HK-2 (cell line): ENCODE measurements around the gene RELT.

Source experiments
- DNase-seq: peaks from one replicate; pipeline ENCODE4 v3.0.0-alpha.2; 2018; ENCODE audit not compliant: unreplicated experiment

The RELT gene

DNA sequence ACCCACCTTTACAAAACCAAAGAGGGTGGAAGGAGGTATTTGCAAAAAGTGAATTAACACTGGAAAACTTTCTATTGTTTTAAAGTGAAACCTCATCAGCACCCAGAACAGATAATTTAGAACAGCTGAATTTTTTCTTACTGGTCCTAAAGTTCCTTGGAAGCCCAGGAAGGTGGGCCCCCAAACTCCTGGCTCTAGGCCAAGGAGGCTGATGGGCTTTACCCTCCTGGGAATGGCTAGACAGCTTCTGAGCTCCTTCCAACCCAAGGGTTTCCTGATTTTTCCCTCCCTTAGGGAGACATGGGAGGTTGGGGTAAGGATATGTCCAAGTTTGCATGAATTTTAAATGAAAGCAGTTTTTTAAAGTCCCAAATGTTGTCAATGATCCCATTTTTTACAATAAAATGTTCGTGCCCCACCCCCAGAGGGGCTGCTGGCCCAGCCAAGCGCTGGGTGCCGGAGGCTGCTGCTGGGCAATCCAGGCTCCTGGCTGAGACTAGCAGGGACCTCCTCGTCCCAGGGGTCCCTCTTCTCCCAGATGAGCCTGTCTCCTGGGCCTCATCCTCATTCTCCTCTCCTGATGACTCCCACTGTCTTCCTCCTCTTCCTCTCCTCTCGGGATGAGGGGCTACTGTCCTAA, 28.4 kb downstream of the RELT start:
- DNase-seq: no peak

DNA sequence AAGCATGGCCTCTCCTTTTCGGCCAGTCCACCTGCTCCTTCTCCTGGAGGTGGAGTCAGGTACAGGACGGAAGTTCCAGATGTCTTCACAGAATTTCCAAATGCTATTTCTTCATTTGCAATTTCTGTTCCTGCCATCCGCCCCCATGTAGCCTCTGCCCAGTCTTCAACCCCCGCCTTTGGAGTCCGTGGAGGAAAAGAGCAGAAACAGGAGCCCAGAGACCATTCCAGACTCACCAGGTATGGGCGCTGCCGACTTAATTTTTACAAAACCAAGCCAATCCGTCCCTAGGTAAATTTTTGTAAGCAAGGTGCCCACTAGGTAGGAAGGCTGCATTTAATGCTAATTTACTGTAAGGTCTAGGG, 28.9 kb downstream of the RELT start:
- DNase-seq: no peak

DNA sequence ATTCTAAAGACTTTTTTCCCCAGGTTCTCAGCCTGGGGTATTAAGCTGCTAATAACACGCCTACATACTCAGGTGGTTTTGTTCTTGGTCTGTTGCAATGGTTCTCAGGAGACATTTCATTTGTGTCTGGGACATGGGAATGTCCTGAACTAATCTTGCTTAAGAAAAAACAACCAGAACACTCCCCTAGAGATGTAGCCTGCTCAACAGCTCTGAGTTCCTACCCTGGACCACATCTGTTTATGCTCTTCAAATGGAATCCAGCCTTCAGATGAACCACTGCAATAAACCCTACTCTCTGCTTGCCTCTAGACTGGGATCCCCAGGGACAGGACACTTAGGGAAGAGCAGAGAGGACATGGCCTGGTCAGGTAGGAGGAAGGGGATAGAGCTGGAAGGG, 29.9 kb downstream of the RELT start:
- no peak for DNase-seq

DNA sequence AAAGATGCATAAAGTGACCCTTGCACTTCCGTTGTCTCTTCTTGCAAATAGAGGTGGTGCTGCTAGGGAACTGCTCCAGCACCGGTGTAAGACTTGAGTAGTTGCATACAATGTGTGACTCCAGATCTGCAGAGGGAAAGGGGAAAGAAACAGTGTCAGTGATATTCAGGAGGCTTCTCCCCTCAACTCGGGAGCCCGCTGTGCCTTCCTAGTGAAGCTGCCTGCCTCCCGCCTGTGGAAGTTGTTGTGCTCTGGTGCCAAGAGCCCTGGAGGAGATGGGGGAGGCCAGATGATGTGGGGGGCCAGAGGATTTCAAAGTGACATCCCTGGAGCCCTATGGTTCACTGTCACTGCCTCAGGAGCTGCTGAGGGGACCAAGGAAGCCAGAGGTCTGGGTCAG, 30.4 kb downstream of the RELT start:
- no peak for DNase-seq

DNA sequence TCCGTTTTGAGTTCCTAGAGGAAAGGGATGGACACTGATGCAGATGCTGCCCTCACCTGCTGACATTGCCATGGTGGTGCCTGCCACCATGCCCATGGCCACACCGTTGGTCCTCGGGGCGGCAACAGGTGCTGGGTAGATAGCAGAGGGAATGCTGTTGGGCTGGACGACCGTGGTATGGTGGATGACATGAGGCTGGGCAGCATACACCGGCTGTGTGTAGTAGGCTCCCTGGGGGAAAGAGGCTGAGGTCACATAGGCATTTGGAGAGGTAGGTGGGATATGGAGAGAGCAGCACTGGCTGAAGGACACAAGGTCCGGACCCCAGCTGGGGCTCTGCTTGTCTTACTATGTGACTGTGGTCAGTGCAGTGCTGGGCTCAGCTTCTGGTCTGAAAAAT, 33.2 kb downstream of the RELT start:
- no peak for DNase-seq

DNA sequence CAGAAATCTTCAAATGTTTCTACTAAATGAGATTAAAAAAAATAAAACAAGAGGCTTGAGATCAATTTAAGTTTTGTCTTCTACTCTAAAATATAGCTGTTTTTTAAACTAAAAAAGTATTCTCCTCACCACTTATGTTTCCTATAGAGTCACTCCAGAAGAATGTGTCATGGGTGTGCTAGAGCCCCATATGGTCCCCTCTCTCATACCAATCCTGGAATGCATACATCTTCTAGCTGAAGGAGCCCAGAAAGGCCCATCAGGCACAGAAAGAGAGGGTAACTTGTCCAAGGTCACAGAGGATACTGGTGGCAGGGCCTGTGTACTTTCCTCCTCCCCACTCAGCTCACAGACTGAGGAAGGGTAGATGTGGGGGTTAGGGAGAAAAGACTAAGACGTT, 34.4 kb downstream of the RELT start:
- no peak for DNase-seq

DNA sequence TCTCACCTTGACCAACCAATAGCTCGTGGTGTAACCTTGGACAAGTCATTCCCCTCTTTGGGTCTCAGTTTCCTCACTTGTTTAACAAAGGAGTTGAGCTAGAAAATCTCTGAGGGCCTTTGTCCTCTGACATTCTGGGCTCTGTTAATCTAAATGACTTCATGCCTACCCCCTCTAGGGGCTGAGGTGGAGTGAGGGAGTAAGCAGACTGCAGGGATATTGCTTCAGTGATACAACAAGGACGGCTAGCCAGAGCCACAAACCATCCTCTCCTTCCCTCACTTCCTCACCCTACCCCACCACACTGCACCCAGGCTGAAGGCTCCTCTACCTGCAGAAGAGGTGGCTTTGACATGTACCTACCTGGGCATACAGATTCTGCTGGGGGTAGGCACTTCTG, 34.8 kb downstream of the RELT start:
- DNase-seq: no peak

DNA sequence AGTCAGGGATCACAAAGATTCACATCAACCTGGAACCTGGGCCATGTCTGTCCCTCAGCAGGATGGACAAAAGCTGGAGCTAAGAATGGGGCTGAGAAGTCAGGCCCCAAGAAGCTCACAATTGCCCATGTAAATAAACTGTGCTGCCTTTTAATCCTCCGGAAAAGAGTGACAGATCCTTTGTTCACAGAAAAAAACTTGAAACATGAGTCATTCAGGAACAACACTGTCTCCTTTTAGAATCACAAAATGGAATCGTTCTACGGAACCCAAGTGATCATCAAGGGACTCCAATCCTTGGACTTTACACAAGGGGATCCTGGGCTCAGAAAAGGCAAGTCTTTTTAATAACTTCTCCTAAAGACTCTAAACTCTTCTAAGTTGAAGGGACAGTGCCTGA, 36.1 kb downstream of the RELT start:
- DNase-seq: no peak

DNA sequence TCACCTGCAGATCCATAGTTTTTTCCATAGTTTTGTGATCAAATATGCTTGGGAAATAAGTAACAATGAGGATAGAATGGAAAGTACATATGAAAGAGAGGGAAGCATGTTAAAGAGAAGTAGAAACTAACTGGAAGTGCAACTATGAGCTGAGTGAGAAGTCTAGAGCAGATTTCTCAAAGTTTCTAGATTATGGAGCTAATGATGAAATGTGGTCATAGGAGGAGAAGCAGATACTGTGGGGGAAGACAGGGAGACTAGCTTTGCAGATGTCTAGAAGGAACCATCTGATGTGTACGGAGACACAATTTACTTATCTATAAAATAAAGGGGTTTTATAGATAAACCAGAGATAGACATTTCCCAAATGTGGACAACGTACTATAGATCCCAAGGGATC, 37.1 kb downstream of the RELT start:
- no peak for DNase-seq

DNA sequence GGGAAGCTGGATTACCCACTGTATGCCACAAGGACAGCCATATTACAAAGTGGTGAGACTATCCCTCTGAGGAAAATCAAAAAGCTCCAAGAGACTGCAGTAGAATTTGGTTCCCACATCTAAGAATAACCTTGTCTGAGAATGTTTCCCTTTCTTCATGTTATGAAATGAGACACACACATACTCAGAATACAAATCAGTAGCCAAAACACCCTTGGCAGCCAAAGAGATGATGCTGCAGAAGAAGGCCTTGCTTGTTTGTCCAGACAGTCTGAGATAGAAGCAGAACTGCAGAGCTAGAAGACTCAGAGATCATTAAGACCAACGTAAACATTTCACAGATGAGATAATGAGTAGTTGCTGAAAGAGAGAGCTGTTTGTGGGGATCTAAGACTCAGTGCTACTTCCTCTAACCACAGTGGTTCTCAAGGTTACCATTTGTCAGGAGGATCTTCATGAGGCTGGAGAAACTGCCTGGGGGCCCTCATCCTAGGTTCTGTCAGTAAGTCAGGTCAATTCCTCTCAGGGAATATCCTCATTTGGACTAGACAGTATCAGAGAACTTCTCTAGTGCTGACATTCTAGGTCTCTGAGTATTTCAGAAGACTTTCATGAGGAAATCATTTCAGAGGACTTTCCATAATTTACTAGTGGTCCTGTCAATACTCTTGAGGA, 38.9 kb downstream of the RELT start:
- DNase-seq: no peak

DNA sequence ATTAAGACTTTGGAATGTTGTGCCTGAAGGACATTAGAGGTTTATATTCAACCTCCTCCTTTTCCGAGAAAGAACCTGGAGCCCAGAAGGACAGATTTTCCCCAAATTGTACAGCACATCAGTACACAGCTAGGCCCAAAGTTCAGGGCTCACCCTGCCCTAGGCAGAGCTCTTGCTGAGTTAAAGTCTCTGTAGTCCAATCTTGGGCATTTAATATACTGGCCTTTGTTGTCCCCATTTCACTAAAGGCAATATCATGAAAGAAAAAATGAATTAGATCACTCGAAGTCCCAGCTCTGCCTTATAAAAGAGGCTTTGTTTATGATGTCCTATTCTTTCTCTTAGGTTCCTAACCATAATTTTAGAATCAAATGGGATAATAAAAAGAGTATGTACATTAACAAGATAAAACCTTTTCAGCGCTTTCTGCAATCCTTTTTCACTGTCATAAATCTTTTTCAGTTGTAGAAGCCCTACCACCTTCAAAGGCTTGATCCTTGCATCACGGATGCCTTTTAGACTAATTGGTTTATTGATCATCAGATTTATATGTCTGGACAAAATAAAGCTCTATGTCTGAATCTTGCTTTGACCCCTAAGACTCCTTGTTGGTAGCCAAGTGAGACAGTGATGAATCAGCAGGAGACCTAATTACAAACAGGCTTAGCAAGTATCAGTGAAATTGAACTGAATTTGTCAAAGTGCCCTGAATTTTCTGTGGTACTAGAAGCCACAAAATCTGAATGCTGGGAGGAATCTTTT, 39.8 kb downstream of the RELT start:
- no peak for DNase-seq

DNA sequence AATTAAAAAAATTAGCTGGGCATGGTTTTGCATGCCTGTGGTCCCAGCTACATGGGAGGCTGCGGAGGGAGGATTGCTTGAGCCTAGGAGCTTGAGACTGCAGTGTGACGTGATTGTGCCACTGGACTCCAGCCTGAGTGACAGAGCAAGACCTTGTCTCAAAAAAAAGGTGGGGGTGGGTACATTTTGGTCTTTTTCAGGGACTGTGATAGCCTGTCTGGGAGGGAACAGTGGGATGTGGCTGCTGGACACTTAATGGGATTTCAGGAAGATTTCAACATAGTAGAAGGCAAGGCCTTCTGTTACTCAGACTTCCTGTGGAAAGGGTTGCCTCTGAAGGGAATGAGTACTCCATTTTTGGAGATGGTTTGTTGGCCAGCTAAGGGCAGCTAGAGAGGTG, 40.6 kb downstream of the RELT start:
- no peak for DNase-seq

DNA sequence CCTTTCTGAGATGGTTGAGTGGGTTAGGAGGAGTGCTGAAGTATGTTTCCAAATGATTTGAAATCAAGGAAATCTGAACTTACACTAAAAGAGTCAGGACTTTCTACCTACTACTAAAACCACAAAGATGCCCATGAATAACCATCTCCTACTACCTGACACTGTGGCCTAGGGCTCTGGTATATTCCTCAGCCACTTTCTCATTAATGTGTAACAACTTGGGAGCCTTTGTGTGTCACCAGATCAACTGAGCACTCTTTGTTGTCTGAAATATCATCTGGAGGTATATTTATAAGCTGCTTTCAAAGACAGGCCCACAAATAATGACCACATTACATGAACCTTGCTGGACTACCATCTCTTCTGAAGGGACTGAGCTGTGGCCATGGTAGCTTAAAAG, 43.9 kb downstream of the RELT start:
- no peak for DNase-seq

DNA sequence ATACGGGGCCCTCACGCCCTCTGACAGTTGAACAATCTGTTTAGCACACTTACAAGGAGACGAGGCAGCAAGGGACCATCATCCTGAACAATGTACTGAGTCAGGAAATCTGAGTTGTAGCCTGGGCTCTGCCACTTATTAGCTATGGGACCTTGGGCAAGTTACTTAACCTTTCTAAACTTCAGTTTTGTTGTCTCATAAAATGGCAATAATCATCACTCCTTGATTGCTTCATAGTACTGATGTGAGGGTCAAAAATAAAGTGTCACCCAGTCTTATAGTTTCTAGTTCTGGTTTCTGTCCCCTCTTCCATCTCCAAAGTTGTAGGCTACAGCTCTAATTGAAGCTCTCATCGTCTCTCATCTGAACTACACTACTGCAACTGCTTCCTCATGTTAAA, 46.7 kb downstream of the RELT start:
- DNase-seq: no peak

DNA sequence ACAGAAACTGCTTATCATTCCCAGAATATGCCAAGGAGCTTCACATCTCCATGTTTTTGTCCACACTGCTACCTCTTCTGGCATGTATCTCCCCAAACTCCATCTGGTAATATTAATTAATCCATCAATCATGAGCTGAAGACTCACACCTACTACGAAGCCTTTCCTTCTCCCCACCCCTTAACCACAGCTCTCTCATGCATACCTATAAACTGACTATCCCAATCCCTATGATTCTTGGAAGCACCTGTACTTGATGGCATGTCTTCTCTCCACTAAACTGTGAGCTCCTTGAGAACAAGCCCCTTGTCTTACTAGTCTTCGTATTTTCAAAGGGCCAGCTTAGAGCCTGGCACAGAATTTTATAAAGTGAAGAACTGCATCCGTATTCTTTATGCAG, 47.3 kb downstream of the RELT start:
- no peak for DNase-seq

DNA sequence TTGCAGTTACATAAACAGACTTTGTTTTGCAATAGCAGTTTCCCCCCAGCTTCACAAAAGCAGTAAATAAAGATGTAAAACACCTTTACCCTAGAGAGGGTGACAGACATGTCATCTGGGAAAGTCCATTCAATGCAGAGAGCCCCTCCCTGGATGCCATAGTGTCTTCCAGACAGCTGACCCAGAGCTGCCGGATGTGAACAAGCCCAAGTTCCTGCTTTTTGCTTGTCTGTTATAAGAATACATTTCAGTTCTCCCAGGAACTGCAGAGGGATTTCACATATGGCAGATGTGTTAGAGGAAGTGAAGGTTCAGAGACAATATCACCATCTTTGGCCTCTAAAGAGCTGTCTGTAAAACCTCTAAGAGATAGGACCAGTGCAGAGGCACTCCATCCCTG, 48.9 kb downstream of the RELT start:
- DNase-seq: no peak

DNA sequence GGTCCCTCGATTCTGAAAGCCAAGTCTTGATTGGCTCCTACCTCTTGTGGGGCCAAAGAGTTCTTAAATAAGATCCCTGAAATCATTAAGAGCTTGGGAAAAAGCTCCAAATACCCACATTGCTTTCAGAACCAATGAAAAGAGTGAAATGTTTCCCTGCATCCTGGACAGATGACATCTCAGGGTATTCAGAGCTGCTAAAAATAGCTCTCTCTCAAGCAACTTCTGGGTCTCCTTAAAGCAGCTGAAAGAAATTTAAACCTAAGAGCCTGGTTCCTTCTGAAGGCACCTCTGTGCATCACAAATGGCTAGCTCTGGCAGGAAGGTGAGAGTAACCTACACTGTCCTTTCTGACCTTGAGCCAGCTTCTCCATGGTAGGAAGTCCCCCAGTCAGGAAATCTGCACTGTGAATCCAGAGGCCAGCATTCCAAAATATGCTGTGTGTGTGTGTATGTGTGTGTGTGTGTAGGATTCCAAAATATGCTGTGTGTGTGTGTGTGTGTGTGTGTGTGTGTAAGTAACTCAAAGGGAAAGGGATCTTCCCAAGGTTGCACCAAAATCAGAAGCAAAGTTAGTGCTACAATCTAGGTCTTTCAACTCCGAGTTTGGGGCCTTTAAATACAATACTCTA, 50.1 kb downstream of the RELT start:
- DNase-seq: no peak

DNA sequence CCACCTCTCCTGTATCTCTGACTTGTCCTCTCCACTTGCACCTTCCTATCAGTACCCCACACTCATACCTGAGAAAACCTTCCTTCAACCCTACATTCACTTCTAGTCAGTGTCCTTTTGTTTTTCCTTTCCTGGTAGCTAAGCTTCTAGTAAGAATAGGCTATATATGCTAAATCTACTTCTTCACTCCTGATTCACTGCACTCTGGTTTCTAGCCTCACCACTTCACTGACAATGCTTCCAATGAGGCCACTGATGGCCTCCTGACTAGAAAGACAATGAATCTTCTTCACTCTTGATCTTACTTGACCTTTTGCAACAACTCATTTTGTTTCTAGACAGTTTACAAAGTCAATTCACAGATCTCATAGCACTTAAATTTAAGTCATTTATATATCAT, 52.0 kb downstream of the RELT start:
- DNase-seq: no peak

DNA sequence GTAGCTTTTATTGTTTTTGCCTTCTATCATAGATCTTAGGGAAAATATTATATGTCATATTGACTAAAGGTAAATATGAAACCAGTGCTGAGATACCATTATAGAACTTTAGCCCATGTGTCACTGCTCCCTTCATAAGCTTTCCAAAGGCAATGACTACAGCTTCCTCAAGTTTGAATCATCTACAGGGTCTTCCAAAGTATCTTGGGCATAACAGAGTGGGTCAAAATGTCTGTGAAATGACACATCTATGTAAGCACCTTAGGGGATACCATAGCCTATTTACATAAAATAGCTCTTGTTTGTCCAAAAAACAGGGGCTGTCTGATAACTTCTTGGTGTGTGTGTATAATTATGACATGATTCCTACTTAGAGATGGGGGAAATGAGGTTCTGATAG, 52.5 kb downstream of the RELT start:
- no peak for DNase-seq

DNA sequence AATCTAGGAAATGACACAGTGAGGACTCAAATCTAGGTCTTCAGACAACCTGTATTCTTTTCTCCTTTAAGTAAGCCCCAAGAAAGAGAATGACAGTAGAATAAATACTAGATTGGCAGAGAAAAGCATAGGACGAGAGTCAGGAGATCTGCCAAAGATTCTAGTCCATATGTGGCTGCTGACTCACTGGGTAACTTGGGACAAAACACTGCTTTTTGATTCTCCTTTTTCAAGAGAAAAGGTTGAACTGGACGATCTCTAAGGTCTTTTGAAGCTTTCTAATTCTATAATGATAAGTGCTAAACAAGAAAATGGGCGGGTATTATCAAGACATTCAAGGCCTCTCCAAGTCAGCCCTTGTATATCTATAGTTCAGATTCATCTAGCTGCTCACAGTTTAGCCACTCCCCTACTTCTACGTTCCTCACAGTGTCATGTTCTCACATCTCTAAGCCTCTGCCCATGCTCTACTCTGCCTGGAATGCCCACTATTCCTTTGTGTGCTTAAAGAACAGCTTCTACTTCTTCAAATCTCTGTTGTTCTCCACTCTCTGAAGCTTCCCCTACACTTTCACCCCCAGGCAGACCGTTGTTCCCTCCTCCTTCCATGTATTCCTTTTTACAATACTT, 53.0 kb downstream of the RELT start:
- DNase-seq: no peak

DNA sequence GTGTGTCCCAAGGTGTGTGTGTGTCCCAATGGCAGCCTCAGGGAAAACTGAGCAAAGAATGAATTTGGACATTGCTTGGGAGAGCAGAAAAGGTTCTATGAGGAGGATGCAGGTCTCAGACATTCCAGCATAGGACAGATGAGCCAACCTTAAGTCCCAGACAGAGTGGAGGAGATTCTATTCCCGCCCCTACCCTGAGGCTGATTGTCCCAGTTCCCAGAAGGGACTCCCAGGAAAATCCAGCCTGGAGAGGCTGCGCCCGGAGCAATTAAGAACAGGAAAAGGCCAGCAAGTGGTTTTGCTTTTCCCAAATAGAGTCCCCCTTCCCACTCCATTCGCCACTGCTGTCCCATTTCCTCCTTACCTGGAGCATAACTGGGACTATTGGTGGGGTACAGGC, 54.1 kb downstream of the RELT start:
- no peak for DNase-seq

DNA sequence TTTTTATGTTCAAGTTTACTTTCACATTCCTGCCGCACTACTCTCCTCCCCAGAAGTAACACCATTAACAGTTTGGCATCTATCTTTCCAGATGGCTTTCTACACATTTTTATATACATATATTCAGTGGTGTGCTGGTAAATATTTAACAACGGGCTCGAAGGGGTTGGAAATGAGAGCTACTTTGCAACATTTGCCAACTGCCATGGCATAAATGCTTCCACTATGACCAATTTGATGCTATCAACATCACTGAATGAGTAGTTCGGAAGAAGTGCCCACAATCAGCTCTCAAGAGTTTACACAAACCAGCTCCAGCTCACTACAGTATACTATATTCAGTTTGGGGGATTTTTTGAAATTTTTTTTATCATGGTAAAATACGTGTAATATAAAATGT, 55.2 kb downstream of the RELT start:
- no peak for DNase-seq
